CD8-positive, alpha-beta memory T cell (primary cell): Measurements from ENCODE around the gene ANO10. TPM values are rescaled to one million over a fixed set of nuclear protein-coding genes. Genes with fewer than 3 reads are reported as not detected.
"Not testable (repeated sequence)": the region's sequence is repeated elsewhere in the genome, so short reads cannot be mapped to it uniquely, and the experiment has no call there.

ENCODE experiments used
- CTCF ChIA-PET: fragments of 350-600 bp; sonication (Branson Sonifier 250); formaldehyde crosslinking; loops from one replicate; lab custom pipeline; 2021; ENCODE audit warnings: antibody characterized with exemption; lab: Charles Lee
- POLR2A ChIA-PET: fragments of 350-600 bp; sonication (Branson Sonifier 250); formaldehyde crosslinking; loops from one replicate; lab custom pipeline; 2021; ENCODE audit warnings: antibody characterized with exemption; lab: Charles Lee
- DNase-seq, 5 donors: peaks; one replicate each; pipeline versions ENCODE4 v3.0.0 to v3.0.0-alpha.2; 2020 to 2022; ENCODE audit warnings: mixed read lengths in 1 of 5
- H3K27ac ChIP-seq: one replicate; pipeline ENCODE4 v1.7.0; 2013; ENCODE audit warnings: low read depth, mild to moderate bottlenecking, low read length, moderate library complexity
- H3K27me3 ChIP-seq: 2 replicates; pipeline ENCODE4 v1.7.0; 2013; ENCODE audit warnings: low read length, mild to moderate bottlenecking; ENCODE audit not compliant: insufficient read depth, poor library complexity, severe bottlenecking
- H3K36me3 ChIP-seq: 2 replicates; pipeline ENCODE4 v1.7.0; 2013; ENCODE audit warnings: mild to moderate bottlenecking, low read length, moderate library complexity; ENCODE audit not compliant: insufficient read depth
- H3K4me1 ChIP-seq: 2 replicates; pipeline ENCODE4 v1.7.0; 2013; ENCODE audit warnings: mild to moderate bottlenecking, low read length, moderate library complexity; ENCODE audit not compliant: insufficient read depth
- H3K4me3 ChIP-seq: 2 replicates; pipeline ENCODE4 v1.7.0; 2013; ENCODE audit warnings: mild to moderate bottlenecking, low read length
- H3K9me3 ChIP-seq: 2 replicates; pipeline ENCODE4 v1.7.0; 2013; ENCODE audit warnings: mild to moderate bottlenecking, low read length
- H3K27ac Mint-ChIP-seq, 8 donors: one replicate each; pipeline ENCODE4 v1.8.0; 2020 to 2021; ENCODE audit warnings: mixed read lengths in 8 of 8, mild to moderate bottlenecking in 6 of 8, inconsistent platforms in 3 of 8, moderate library complexity in 3 of 8
- H3K27me3 Mint-ChIP-seq, 2 donors: one replicate each; pipeline ENCODE4 v1.8.0; 2020 to 2021; ENCODE audit warnings: mixed read lengths in 2 of 2, mild to moderate bottlenecking in 1 of 2, moderate library complexity in 1 of 2
- H3K36me3 Mint-ChIP-seq, 3 donors: one replicate each; pipeline ENCODE4 v1.8.0; 2020 to 2021; ENCODE audit warnings: mixed read lengths in 3 of 3, inconsistent platforms in 1 of 3, mild to moderate bottlenecking in 1 of 3
- H3K4me1 Mint-ChIP-seq, 3 donors: one replicate each; pipeline ENCODE4 v1.8.0; 2020 to 2021; ENCODE audit warnings: mixed read lengths in 3 of 3, inconsistent platforms in 1 of 3, mild to moderate bottlenecking in 1 of 3
- H3K4me3 Mint-ChIP-seq, 7 donors: one replicate each; pipeline ENCODE4 v1.8.0; 2020 to 2021; ENCODE audit warnings: mixed read lengths in 7 of 7, mild to moderate bottlenecking in 6 of 7, moderate library complexity in 4 of 7, inconsistent platforms in 2 of 7
- H3K9me3 Mint-ChIP-seq, 5 donors: one replicate each; pipeline ENCODE4 v1.8.0; 2020 to 2022; ENCODE audit warnings: mixed read lengths in 5 of 5, mild to moderate bottlenecking in 3 of 5, moderate library complexity in 2 of 5, inconsistent platforms in 1 of 5
- polyA plus RNA-seq: library from polyadenylated mRNA; unstranded; fragments of 300-500 nt; fragmentation: Illumina TruSeq; gene quantifications from one replicate; pipeline ENCODE4 v1.2.3, GENCODE V29; 2021
- total RNA-seq, 2 experiments: library from RNA; stranded (reverse); gene quantifications; one replicate each; pipeline ENCODE4 v1.2.3, GENCODE V29; 2021

The ANO10 gene
- total and polyA plus RNA-seq, 3 experiments from 2014 or later = 8.1 to 12.3 (median 9.1) TPM

DNA sequence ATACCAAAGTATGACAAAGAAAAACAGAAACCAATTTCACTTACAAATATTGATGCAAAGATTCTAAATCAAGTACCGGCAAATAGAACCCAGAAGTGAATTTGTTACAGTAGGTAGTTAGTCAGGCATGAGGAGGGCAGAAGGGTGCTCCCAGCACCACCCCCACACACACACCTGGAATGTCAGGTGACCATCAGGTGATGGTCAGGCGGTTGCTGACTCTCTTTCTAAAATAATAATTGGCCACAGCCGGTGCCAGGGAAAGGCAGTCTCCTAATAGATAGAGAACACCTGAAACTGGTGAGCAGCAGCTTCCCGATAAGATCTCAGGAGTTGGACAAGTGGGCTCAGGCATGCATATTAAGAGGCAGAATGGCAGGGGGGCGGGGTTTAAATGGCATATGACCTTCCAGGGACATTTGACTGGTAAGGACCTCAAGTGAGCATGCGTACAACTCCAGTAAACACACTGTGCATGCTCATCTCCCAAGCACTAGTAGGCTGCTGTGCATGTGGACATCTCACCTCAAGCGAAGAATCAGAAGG is 131.1 kb downstream of the ANO10 start:
- Histone ChIP-seq H3K4me3 (no peak overlapping the region), H3K4me1 (no peaks in the 10 kb centered on the region), H3K9me3 (no peaks in the 10 kb centered on the region), H3K27ac (no peak overlapping the region), H3K36me3 (no peaks in the 10 kb centered on the region), H3K27me3 (no peaks in the 10 kb centered on the region)
- peaks cover 0 to 2% (median 0%) of the 10 kb centered on the region in 5 donors for H3K9me3 Mint-ChIP-seq
- peaks cover 11 to 18% (median 18%) of the 10 kb centered on the region in 3 donors for H3K4me1 Mint-ChIP-seq
- POLR2A ChIA-PET = no interaction called here
- H3K27me3 Mint-ChIP-seq = no peaks in the 10 kb centered on the region
- no peak overlapping the region for H3K4me3 Mint-ChIP-seq
- H3K27ac Mint-ChIP-seq = peak overlapping the region in 1 of 8 donors; percentile 34
- DNase-seq = no peak
- CTCF ChIA-PET = no interaction called here
- H3K36me3 Mint-ChIP-seq = peaks cover 0 to 12% (median 3%) of the 10 kb centered on the region in 3 donors

DNA sequence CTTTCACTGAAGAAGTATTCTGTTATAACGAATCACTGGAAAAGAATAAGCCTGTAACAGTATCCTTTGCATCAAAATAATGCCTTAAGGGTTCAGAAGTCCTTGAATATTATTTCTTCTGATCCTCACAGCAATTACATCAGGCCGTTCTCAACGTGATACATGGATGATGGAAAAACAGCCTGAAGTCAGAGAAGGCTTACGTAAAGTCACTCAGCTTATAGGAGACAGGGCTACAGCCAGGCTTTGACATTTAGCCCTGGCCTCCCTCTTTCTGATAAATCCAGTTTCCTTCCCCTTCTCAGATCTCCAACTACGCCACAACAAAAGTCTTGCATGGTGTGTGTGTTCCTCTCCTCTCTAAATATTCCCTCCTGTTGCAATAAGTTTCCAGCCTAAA is 131.9 kb downstream of the ANO10 start:
- peaks cover 11 to 18% (median 18%) of the 10 kb centered on the region in 3 donors for H3K4me1 Mint-ChIP-seq
- H3K36me3 Mint-ChIP-seq = peaks cover 0 to 12% (median 3%) of the 10 kb centered on the region in 3 donors
- Histone ChIP-seq H3K4me3 (no peak overlapping the region), H3K27ac (no peak overlapping the region), H3K4me1 (no peaks in the 10 kb centered on the region), H3K27me3 (no peaks in the 10 kb centered on the region), H3K36me3 (no peaks in the 10 kb centered on the region), H3K9me3 (no peaks in the 10 kb centered on the region)
- H3K9me3 Mint-ChIP-seq = peaks cover 0 to 2% (median 0%) of the 10 kb centered on the region in 5 donors
- DNase-seq = no peak
- POLR2A ChIA-PET = no interaction called here
- H3K27ac Mint-ChIP-seq = peak overlapping the region in 1 of 8 donors; percentile 42
- H3K4me3 Mint-ChIP-seq = no peak overlapping the region
- CTCF ChIA-PET = no interaction called here
- H3K27me3 Mint-ChIP-seq = no peaks in the 10 kb centered on the region

DNA sequence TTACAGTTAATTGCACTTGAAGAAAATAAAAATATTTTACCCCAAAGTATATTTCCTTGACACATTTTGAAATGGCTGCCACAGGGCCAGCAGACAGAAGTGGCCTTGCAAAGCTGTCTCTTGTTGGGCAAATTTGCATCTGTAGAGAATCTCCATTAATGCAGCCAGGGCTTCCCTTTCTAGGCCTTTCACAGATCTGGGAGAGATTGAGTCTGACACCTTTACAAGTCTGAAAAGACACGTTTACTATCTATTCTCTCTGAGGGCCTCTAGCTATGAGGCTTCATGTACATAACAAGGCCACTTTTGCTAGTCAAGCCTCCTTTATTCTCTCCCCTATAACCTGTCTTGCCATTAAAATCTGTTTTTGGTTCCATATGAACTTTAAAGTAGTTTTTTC is 135.9 kb downstream of the ANO10 start:
- ChIA-PET CTCF (no interaction called here), POLR2A (no interaction called here)
- peaks cover 22 to 31% (median 26%) of the 10 kb centered on the region in 3 donors for H3K4me1 Mint-ChIP-seq
- Histone ChIP-seq H3K36me3 (no peaks in the 10 kb centered on the region), H3K4me1 (peaks cover 7% of the 10 kb centered on the region), H3K27ac (no peak overlapping the region), H3K4me3 (no peak overlapping the region), H3K9me3 (no peaks in the 10 kb centered on the region), H3K27me3 (no peaks in the 10 kb centered on the region)
- H3K4me3 Mint-ChIP-seq = no peak overlapping the region
- peaks cover 0 to 8% (median 3%) of the 10 kb centered on the region in 5 donors for H3K9me3 Mint-ChIP-seq
- peaks cover 0 to 26% (median 5%) of the 10 kb centered on the region in 3 donors for H3K36me3 Mint-ChIP-seq
- no peaks in the 10 kb centered on the region for H3K27me3 Mint-ChIP-seq
- no peak overlapping the region for H3K27ac Mint-ChIP-seq
- DNase-seq = no peak

DNA sequence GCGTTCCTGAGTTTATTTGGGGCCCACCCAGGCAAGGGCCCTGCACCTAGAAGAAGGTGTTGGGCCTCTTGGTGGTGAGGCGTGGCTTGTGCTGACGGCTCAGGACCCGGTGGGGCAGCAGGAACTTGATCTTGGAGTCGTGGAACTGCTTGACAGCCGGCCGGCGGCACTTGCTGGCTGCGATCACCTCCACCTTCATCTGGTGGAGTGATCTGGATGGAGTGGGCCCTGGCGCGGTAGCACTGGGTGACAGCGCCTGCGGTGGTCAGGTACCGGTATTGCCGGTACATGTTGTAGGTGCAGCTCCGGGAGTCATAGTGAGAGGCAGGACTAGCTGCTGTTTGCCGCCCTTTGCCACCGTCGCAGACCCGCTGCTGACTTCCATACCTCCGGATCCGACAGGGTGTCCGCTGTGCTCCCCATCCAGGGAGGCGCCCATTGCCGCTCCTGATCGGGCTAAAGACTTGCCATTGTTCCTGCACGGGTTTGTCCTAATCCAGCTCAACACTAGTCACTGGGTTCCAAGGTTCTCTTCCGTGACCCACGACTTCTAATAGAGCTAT is 136.8 kb downstream of the ANO10 start:
- POLR2A ChIA-PET = no interaction called here

DNA sequence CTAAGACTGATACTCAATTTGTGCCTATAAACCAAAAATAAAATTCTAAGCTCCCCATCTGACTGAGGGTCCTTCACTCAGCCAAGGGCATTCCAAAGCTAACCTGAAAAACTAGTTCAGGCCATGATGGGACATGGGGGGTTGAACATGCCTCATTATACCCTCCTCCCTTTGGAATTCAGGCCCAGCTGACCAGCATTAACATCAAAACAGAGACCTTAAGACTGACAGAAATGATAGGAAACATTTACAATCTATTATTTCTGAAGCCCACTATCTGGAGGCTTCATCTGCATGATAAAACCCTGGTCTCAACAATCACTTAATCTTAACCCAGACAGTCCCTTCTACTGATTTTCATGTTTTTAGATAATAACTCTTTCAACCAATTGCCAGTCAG is 140.4 kb downstream of the ANO10 start:
- Mint-ChIP-seq H3K9me3 (peaks cover 4 to 11% (median 9%) of the 10 kb centered on the region in 5 donors), H3K27ac (peak overlapping the region in 2 of 8 donors; percentile 42 to 68), H3K27me3 (no peaks in the 10 kb centered on the region), H3K4me1 (peaks cover 56 to 66% (median 61%) of the 10 kb centered on the region in 3 donors), H3K4me3 (no peak overlapping the region), H3K36me3 (peaks cover 5 to 58% (median 7%) of the 10 kb centered on the region in 3 donors)
- DNase-seq = no peak
- peaks cover 41% of the 10 kb centered on the region for H3K4me1 ChIP-seq
- H3K4me3 ChIP-seq = no peak overlapping the region
- CTCF ChIA-PET = no interaction called here
- POLR2A ChIA-PET = no interaction called here
- H3K27ac ChIP-seq = no peak overlapping the region
- H3K27me3 ChIP-seq = no peaks in the 10 kb centered on the region
- H3K9me3 ChIP-seq = no peaks in the 10 kb centered on the region
- H3K36me3 ChIP-seq = no peaks in the 10 kb centered on the region

More for the DNA sequence above, 136.8 kb downstream of the ANO10 start:
- CTCF ChIA-PET = interaction anchor here (0.7 kb wide), 1 partner anchor 199 kb away, joined by 4 read pairs; the partner anchor contains the start of gene SNRK
- no peak overlapping the region for H3K4me3 Mint-ChIP-seq
- Histone ChIP-seq H3K4me1 (peaks cover 7% of the 10 kb centered on the region), H3K27ac (no peak overlapping the region), H3K36me3 (no peaks in the 10 kb centered on the region), H3K27me3 (no peaks in the 10 kb centered on the region), H3K9me3 (no peaks in the 10 kb centered on the region), H3K4me3 (no peak overlapping the region)
- no peak for DNase-seq
- no peaks in the 10 kb centered on the region for H3K27me3 Mint-ChIP-seq
- H3K27ac Mint-ChIP-seq = no peak overlapping the region
- H3K36me3 Mint-ChIP-seq = peaks cover 0 to 35% (median 5%) of the 10 kb centered on the region in 3 donors
- peaks cover 0 to 8% (median 8%) of the 10 kb centered on the region in 5 donors for H3K9me3 Mint-ChIP-seq
- H3K4me1 Mint-ChIP-seq = peaks cover 22 to 29% (median 24%) of the 10 kb centered on the region in 3 donors

DNA sequence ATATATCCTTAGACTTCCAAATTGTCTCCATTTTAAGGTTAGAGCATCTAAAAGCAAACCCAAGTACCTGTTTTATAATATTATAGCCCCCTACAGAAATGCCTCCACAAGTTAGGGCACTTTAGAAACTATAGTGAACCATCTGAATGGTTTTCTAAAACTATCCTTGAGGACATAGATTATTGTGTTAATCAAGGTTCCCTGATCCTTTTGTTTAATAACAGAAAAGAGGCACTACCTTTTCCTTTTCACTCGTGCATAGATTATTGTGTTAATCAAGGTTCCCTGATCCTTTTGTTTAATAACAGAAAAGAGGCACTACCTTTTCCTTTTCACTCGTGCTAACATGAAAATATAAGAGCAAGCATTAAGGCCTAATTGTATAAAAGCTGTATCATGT is 143.0 kb downstream of the ANO10 start:
- H3K9me3 ChIP-seq, H3K36me3 ChIP-seq, DNase-seq, H3K27me3 Mint-ChIP-seq, H3K27me3 ChIP-seq, H3K4me3 Mint-ChIP-seq, H3K4me3 ChIP-seq: not testable (repeated sequence)
- Mint-ChIP-seq H3K4me1 (peaks cover 65 to 73% (median 67%) of the 10 kb centered on the region in 3 donors), H3K9me3 (peaks cover 5 to 13% (median 9%) of the 10 kb centered on the region in 5 donors), H3K27ac (peak overlapping the region; percentile 92 to 99 (median 98)), H3K36me3 (peaks cover 5 to 66% (median 9%) of the 10 kb centered on the region in 3 donors)
- CTCF ChIA-PET = interaction anchor here (1.0 to 1.4 kb wide), 2 partner anchors 131 to 316 kb away, joined by 3 to 4 read pairs; no protein-coding TSS in a partner anchor
- Histone ChIP-seq H3K4me1 (peaks cover 44% of the 10 kb centered on the region), H3K27ac (peak overlapping the region; percentile 83)
- POLR2A ChIA-PET = interaction anchor here (0.6 to 3.1 kb wide), 3 partner anchors 23 to 192 kb away, joined by 3 to 12 read pairs (median 4); partner anchors contain the start of gene SNRK

DNA sequence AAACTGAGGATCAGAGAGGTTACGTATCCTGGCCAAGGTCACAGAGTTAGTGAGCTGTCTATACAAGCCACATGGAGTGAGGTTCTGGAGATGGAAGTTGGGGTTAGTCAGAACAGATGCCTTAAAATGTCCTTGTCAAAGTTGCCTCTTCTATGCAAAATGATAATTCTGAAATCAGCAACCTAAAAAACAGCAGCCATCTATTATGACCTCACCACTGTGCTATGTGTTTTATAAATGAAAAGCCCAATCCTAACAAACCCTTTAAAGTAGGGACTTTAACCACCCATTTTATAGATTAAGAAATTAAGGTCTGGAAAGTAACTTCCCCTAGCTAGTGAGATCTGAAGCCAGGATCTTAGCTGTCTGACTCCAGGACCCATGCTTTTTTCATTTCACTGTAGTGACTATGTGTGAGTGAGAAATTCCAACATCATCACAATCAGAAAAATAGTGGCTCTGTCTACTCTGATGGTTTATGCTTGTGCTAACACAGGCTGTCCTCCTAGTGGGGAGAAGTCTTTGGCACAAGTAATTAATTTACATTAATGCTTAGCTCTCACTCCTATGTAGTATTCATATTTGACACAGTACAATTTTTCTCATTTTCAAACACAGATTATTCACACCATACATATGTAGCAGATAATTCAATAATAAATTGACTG is 143.6 kb downstream of the ANO10 start:
- peaks cover 5 to 66% (median 9%) of the 10 kb centered on the region in 3 donors for H3K36me3 Mint-ChIP-seq
- H3K27me3 Mint-ChIP-seq = no peaks in the 10 kb centered on the region
- no peaks in the 10 kb centered on the region for H3K27me3 ChIP-seq
- H3K4me1 ChIP-seq = peaks cover 44% of the 10 kb centered on the region
- H3K4me3 Mint-ChIP-seq = peak overlapping the region in 6 of 7 donors; percentile 49 to 77 (median 66)
- no peaks in the 10 kb centered on the region for H3K9me3 ChIP-seq
- H3K27ac ChIP-seq = peak overlapping the region; percentile 83
- POLR2A ChIA-PET = interaction anchor here (0.6 to 3.1 kb wide), 4 partner anchors 24 to 191 kb away, joined by 3 to 12 read pairs (median 4); partner anchors contain the start of gene SNRK
- peak overlapping the region; percentile 29 for H3K4me3 ChIP-seq
- DNase-seq = peak in 1 of 5 donors; percentile 11
- CTCF ChIA-PET = interaction anchor here (1.0 to 1.4 kb wide), 2 partner anchors 130 to 316 kb away, joined by 3 to 4 read pairs; no protein-coding TSS in a partner anchor
- peaks cover 66 to 74% (median 68%) of the 10 kb centered on the region in 3 donors for H3K4me1 Mint-ChIP-seq
- no peaks in the 10 kb centered on the region for H3K36me3 ChIP-seq
- peaks cover 5 to 11% (median 9%) of the 10 kb centered on the region in 5 donors for H3K9me3 Mint-ChIP-seq
- H3K27ac Mint-ChIP-seq = peak overlapping the region; percentile 92 to 99 (median 98)
